GM23248 (cell line): ENCODE data around the gene RANBP10.

Source experiments
- EZH2 ChIP-seq: fragments of 200-600 bp; sonication (generic); IDR thresholded peaks from 2 replicates; pipeline ENCODE4 v1.6.1; 2018; ENCODE audit warnings: antibody characterized with exemption, mild to moderate bottlenecking; ENCODE audit not compliant: insufficient read depth, poor library complexity, severe bottlenecking
- EZH2phosphoT487 ChIP-seq: fragments of 200-600 bp; sonication (generic); IDR thresholded peaks from 2 replicates; pipeline ENCODE4 v1.6.1; 2018; ENCODE audit warnings: antibody characterized with exemption, moderate library complexity, mild to moderate bottlenecking, low read depth; ENCODE audit not compliant: insufficient read depth

- TF ChIP-seq EZH2phosphoT487 (no peak), EZH2 (no peak)
Observed at GRCh38 chr16:67677712-67678111, 128.6 kb downstream of the RANBP10 start.
